Activated T-cell treated with anti-CD3 and anti-CD28 coated beads for 4 hours (primary cell): ENCODE data around the gene SPO11.

ENCODE experiments used
- DNase-seq: peaks from one replicate; pipeline ENCODE4 v3.0.0-alpha.2; 2020

SPO11 gene

GRCh38 chr20:57312138-57312537 lies 17.5 kb upstream of the SPO11 start:
- no peak for DNase-seq

DNA sequence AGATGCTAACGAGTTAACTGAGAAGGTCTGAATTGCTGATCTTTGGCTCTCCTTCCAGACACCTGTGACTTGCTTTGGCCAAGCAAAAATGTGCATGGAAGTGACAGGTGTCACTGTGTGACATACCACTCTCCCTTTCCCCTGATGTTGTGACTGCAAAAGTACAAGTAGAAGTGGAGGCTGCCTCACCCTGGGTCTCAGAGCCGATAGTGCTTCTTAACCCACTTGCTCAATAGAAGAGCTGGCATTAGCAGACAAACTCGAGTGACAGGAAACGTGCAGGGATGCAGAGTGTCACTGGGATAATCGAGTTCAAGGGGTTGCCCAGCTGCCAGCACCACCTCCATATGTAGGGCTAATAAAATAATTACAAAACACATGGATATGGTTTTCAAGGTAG lies 16.4 kb upstream of the SPO11 start:
- no peak for DNase-seq

- DNase-seq, result no peak
Measured at GRCh38 chr20:57313951-57314350, 15.7 kb upstream of the SPO11 start.

DNA sequence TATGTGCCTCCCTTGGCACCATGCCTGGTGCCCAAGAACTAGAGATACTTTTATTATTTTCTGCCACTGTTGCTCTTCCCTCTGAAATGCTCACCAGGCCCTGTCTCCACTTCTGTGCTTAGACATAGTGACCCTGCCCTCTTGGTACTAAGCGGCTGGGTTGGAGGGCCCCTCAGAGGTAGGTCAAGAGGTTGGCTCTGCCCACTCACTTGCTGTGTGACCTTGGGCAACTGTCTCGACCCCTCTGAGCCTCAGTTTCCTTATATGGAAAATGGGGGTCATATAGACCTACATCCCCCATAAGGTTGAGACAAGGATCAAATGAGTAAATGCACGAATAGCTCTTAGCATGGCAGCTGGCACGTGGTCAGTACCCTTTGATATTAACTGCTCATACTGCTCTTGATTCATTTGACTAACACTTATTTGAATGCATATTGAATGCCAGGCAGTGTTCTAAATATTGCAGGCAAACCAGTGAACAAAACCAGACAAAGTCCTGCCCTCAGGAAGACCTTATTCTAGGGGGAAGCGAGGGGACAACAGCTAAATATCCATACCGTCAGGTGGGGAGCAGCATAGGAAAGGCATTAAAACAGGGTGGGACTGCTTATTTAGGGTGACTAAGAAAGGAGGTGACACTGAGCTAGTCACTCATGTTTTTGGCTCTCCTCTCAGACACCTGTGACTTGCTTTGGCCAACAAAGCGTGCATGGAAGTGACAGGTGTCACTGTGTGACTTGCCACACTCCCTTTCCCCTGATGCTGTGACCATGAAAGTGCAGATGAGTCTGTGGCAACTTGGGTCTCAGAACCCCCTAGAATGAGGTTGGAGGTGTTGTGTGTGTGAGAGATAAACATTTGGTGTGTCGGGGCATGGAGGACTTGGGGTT lies 14.3 kb upstream of the SPO11 start:
- DNase-seq, result no peak

DNA sequence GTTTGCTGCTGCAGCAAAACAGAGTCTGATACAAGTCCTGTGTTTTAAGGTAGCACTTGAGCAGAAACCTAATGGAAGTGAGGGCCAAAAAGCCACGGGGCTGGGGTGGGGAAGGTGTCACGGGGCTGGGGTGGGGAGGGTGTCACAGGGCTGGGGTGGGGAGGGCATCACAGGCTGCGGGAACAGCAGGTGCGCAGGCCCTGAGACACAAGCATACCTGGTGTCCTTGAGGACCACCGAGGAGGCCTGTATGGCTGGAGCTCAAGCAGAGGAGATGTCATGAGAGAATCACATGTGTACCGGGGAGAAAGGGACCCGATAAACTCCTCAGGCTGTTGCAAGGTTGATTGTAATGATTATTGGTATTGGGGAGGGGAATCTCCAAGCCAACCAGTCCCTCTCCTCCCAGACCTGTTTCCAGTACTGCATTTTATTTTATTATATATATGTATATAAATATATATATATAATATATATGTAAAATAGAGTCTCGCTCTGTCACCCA lies 13.6 kb upstream of the SPO11 start:
- DNase-seq, result no peak

GRCh38 chr20:57316795-57317201 lies 12.8 kb upstream of the SPO11 start:
- DNase-seq, result no peak

DNA sequence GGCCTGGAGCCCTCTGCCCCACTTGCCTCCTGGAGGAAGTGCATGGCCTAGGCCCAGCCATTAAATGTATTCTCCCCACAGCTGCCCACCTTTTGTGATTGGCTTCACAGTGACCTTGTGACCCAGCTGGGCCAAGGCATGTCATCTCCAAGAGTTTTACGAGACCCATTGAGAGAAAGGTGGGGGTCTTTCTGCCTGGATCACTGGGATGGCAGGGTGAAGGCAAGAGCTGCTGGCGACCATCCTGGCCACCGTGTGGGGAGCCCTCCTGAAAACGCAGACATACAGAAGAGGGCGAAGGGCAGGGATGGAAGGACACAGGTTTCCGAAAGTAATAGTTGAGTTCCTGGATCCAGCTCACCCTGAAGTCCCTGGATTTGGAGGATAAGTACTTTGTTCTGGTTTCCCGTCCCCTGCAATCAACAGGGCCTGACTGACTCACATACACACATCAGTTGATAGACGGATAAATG lies 12.3 kb upstream of the SPO11 start:
- no peak for DNase-seq

DNA sequence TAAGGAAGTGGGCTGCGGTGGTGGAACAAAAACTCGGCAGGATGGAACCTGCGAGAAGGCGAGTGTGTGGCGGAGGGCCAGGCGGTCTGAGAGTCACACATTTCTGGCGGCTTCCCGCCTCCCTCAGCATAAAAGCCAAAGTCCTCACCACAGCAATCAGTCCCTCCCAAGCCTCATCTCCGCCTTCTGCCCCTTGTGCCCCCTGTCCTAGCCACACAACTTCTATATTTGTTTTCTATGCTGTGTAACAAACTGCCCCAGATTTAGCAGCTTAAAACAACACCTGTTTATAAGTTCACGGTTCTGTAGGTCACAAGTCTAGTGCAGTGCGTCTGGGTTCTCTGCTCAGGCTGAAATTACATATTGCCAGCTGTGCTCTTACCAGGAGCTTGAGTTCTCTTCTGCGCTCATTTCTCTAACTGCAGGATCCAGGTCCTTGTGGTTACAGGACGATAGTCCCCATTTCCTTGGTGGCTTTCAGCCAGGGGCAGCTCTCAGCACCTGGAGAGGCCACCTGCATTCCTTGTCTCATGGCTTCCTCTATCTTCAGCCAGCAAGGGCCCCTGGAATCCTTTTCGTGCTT lies 11.7 kb upstream of the SPO11 start:
- no peak for DNase-seq

GRCh38 chr20:57319584-57319983 lies 10.0 kb upstream of the SPO11 start:
- DNase-seq, result no peak

DNA sequence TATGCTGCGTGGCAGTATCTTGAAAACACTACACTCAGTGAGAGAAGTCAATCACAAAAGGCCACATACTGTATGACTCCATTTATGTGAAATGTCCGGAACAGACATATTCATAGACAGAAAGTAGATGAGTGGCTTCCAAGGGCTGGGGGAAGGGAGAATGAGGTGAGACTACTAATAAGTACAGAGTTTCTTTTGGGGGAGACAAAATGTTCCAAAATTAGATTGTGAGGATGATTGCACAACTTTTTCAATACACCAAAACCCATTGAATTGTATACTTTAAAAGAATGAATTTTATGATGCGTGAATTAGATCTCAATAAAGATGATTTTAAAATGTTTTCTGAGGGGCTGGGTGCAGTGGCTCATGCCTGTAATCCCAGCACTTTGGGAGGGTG lies 9.2 kb upstream of the SPO11 start:
- no peak for DNase-seq

- no peak for DNase-seq
Measured at GRCh38 chr20:57321142-57321541, 8.5 kb upstream of the SPO11 start.

DNA sequence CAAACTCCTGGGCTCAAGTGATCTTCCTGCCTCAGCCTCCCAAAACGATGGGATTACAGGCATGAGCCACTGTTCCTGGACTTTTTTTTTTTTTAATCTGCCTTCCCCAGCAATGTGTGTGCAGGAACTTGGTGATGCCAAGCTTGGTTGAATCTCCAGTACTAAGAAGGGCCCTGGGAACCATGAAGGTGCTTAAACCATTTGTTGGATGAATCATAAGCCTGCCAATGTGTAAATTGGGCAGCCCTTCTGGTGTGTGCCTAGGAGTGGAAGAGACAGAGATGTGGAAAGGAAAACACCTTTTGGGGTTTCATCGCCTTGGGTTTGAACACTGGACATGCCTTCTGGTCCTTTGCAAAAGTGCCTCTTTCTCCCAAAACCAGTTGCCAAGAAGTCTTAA lies 7.1 kb upstream of the SPO11 start:
- DNase-seq, result no peak

- no peak for DNase-seq
Measured at GRCh38 chr20:57323034-57323433, 6.6 kb upstream of the SPO11 start.

GRCh38 chr20:57325632-57326356 lies 3.8 kb upstream of the SPO11 start:
- DNase-seq, result no peak

DNA sequence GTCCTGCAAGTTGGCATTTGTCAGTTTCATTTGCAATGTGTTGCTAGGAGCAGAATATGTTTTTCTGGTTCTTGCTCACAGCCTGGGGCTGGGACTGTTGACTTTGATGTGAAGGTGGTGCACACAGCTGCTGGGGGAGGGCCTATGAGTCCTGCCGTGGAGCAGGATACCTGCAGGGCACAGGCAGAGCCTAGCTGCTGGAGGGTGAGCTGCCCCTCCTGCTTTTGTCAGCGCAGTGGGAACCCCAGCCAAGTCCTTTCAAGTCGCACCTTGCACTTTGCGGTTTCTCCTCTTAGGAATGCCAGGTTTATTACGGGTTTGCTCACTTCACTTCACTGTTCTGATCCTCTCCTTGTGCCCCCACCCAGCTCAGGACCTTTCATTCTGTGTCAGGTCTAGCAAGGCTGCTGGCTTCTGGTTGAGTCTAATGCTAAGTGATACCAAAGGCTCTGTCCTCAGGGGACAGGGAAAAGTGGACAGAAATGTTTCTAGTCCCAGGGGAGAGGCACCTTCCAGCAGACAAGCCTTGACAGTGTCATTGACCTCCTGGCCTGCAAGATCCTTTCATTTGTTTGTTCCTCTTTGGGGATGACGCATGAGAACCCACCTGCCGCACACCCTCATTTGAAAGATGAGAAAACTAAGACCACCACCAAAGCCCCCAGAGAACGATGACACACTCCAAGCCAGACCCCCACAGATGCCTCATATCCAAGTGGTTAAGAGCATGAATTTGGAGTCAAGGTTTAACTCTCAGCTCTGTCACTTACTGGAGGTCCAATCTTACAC lies 2.7 kb upstream of the SPO11 start:
- DNase-seq, result no peak

DNA sequence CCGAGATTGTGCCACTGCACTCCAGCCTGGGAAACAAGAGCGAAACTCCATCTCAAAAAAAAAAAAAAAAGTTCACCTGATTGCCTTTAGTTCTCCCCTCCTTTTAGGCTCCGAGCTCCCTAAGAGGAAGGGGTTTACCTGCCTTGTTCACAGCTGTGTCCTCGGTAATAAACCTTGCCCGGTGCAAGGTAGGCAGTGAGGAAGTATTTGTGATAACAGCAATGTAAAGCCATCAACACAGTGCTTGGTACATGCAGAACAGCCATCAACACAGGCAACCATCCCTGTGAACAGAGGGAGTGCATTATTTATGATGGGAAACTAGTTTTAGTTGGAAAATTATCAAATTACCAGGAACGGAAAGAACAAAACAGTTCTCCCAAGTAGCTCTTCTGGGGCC lies 1.8 kb upstream of the SPO11 start:
- no peak for DNase-seq

DNA sequence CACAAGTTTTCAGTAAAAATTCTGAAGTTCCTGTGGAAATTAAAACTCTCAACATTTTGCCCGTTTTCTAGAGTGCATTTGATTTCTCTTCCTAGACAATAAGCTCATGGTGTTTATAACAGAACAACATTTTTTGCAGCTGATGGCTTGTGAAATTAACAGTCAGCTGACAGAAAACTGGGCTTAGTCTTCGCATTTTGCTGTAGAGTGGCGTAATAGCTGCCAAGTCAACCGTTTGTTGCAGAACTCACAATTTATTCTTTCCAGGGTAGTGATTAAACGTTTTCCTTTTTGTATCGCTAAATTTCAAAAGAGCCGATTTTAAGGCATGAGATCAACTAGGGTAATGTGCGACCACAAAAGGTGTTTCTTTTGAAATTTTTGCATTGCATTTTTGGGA lies 1.4 kb downstream of the SPO11 start:
- DNase-seq, result no peak

DNA sequence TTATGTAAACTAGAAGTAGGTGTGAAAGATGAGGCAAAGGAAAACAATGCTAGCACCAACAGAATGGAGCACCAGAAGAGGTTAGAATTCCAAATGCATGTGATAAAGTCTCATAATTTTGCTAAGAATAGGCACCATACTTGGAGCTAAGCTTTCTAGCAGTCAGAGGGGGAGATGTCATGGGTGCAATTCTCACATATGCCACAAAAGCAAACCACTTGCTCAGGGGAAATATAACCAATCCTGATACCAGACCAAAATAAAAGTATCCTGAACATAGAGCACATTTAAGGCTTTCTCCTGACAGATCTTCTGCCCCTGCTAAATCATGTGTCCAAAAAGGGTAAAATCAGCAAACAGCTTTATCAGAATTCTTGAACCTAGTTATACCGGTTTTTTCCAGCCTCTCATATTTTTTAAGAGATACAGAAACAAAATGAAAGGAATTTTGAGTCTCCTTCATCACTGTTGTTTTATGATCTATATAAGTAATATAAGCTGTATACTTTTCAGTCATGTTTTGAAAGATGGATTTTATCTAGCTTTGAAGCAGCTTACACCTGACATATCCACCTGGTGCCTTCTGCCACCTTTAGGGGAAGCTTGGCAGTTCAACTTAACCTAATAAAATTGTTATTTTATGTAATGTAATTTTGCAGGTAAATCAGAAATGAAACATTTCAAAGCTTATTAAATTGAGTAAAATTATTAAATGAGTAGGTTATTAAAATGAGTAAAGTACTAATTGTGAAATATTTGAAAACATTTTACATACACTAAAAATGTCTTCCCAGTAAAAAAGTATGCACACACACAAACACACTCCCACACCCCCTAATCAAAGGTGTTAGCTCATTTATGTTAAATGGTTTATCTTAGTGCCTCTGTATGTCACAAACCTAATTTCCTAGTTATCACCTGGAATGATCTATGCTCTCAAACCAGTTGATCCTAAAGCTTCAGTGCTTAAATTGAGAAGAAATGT lies 2.8 kb downstream of the SPO11 start:
- no peak for DNase-seq

- no peak for DNase-seq
Measured at GRCh38 chr20:57335392-57335791, 5.8 kb downstream of the SPO11 start.

DNA sequence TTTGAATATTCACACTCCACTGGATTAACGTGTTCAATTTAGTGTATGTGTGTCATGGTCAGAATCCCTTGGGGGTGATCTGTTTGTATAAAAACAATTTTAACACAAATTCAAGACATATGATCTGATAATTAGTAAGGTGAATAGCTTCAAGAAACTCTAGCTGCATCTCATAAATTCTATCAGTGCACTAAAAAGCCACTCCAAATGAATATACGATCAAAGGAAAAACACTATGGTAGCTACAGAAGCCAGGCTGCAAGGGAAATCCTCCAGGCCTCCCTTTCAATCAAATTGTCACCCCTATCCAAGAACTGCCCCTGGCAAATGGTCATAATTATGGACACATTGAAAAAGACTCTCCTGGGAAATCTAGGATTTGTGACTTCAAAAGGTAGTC lies 12.1 kb downstream of the SPO11 start:
- no peak for DNase-seq

DNA sequence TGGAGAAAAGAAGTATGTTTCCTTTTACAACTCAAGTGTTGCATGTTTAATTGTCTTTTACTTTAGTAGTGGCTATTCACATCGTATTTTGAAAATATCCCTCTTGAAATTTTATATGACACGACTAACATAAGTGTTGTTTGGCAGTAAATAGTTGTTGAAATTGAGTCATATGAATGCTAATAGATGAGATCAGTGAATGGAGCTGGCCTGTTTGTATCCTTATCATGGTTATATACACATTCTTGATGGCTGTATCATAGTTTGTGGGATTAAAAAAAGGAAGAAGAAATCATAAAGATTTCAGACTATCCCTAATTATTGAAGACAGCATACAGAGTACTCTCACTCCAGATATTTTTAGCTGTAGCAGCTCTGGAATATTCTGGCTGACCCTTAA lies 13.2 kb downstream of the SPO11 start:
- no peak for DNase-seq

DNA sequence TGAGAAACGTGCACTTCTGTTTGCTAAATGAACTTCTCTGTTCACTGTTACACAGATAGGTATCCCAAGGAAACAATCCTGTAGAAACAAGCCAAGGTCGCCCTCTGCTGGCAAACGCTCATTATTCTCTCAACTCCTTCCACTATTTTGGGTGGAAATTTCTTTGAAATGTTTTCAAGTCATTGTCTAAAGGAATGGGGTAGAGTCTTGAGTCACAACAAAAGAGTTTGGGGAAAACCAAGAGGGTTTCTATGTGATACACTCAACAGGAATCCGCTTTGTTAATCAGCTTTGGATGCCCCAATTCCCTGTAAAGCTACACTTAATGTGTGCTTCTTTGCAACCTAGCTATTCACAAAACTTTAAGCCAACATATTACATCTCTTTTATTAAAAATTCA lies 16.9 kb downstream of the SPO11 start:
- peak; percentile 62 for DNase-seq
